NCI-H748 treated with DMSO at 0.1 percent for 48 hours (cell line): ENCODE measurements around the gene UGT1A1.

Source experiments
- DNase-seq: peaks from one replicate; lab custom pipeline; 2025; lab: John Stamatoyannopoulos, UW

UGT1A1 gene

DNA sequence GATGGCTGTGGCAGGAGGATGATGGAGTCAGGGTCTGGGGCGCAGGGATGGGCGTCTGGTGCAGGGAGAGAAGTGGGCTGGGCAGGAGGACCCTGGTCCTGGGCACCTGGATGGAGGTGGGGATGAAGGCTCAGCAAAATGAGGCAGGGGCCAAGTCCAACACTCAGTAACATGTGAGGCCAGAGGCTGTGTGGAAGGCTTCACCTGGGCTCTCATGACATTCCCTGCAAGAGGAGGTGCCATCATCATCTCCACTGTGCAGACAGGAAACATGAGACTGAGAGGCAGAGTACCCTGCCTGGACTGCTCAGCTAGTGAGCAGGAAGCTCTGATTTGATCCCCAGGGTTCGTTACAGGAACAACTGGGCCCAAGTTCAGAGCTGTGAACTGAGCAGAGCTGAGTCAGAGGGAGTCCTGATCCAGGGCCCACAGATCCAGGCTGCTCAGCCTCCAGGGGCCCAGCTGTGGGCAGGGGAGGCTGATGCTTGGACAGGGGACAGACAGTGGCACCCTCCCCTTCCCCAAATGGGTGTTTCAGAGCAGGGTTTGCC lies 57.4 kb downstream of the UGT1A1 start:
- DNase-seq: no peak

DNA sequence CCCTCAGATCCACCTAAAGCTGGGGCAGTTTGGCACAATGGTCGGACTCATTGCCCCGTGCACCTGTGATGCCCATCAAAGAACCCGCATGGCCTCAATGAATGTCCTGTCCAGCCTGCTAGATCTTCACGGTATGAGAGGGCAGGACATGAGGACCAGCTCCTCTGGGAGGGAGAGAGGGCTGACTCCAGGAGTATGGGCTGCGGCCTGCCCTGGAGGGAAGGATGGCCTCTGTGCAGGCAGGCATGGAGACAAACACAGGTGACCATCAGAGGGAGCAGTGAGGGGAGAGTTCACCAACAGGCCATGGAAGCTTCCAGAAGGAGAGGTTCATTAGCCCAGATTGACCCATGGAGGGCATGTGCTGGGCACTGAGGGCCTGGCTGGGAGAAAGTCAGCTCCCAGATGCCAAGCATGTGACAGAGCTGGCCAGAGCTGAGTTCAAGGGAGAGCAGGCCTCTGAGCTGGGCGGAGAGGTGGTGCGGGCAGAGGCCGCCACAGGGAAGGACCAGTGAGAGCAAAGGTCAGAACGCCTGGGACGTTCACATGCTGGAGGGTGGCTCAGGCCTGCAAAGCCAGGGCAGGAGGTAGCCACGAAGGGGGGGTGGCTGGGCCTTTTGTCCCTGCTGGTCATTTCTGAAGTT lies 58.0 kb downstream of the UGT1A1 start:
- DNase-seq: no peak

DNA sequence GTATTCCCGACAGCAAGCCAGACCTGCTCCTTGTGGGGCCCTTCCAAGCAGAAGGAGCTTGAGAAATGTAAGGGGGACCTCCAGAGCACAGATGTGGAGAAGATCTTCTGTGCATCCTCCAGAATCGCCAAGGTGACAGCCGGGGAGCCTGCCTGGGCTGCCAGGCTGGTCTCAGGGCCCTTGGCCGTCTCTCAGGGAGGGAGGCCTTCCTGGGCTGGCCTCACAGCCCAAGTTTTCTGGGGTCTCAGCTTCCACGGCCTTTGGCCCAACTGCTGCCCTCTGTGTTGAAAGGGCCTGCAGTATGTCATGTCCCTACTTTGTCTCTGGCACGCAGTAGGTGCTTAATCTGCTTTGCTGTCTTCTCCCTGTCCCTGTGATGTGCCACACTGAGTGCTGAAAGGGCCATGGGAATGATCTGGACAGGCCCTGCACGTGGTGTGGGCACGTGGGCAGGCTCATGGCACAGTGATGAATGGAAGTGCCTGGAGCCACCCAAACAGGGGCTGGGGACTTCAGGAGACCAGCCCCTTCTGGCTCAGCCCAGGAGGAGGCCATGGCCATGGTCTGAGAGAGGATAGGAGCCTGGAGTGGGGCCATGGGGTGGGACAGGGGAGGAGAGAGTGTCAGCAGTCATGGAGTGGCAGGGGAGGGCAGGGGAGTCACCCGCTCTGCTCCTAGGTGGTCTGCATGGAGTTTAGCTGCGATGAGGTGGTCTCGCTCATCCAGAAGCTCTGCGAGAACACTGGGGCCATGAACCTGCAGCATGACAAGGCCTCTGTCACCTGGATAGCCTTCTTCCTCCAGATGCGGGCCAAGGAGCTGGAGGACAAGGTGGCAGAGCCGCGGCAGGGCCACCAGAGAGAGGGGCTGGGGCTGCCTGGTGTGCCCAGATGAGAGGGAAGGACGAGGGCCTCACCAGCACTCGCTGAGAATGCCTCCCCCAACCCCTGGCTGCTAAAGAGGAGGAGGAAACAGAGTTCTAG lies 58.9 kb downstream of the UGT1A1 start:
- DNase-seq: no peak

DNA sequence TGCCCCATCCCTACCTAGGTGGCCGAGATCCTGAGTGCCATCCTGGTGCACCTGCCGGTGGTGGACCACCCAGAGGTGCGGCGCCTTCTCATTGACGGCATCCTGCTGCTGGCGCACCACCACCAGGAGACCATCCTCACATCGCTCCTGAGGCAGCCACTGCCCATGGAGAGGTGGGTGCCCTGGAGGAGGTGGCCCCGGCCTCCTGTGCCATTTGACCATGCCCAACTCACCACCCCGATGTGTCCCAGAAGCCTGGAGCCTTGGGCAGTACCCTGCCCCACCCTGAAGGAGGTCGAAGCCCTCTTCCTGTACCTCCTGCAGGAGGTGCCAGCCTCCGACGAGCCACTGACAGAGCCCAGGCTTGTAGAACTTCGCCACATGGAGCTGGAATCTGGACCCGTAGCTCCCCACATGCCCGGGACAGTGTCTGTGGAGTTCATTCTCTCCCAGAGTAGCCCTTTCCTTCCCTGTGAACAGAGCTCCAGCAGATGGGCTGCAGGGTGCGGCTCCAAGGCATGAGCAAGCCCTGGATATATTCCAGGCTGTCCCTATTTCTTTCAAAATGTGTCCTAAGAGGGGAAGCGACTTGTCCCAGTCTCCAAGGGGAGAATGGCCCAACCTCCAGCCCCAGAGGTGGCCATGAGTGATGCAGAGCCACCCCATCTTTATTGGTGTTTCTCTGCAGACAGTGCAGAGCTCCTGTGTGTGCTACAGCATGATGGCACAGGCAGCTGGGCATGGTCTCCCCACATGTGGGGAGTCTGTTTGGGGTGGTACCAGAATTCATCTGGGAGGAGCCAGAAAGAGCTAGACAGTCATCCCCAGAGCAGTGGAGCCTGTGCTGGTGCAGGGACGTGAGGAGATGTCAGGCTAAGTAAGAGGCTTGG lies 60.1 kb downstream of the UGT1A1 start:
- no peak for DNase-seq

DNA sequence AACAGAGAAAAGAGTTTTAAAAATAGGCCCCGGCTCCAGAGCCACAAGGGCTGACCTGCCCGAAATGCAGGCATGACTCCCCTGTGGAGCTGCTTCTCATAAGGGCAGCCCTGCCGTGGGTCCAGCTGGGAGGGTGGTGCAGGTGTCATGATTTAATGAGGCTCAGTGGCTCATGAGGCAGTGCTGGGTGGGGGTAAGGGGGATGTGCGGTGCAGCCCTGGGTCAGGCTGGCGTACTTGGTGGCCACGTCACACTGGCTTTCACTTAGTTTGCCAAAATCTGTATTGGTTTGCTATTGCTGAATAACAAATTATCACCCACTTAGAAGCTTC lies 60.7 kb downstream of the UGT1A1 start:
- DNase-seq: no peak

DNA sequence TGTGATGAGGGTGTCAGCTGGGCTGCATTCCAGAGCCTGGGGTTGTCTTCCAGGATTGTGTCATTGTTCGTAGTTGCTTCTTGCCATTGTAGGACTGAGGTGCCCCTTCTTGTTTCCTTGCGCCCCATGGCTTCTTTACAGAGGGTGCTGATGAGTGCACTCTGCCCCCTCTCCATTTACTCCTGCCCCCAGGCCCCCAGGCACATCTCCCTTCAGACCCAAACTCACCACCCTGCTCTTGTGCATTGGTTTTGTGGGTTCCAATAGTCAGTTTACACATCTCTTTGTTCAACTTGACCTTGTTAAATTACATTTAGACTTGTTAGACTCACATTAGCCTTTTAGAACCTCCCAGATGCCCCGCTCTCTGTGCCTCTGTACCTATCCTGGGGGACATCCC lies 61.1 kb downstream of the UGT1A1 start:
- no peak for DNase-seq

DNA sequence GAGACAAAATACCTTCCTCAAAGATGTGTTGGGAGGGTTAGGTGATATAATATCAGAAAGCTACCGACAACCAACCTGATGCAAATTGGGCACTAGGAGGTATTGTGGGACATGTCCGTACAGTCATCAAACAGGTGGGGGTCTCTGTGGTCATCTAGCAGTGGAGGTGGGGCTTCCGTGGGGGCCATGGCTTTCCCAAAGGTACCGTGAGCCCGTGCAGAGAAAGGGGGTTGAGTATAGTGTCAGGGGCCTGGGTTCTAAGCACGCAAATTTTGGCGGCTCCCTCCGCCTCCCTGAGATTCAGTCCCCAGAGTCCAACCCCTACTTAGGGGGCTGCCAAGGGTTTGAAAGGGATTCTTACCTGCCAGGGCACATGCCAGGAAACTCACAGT lies 61.6 kb downstream of the UGT1A1 start:
- DNase-seq: no peak

DNA sequence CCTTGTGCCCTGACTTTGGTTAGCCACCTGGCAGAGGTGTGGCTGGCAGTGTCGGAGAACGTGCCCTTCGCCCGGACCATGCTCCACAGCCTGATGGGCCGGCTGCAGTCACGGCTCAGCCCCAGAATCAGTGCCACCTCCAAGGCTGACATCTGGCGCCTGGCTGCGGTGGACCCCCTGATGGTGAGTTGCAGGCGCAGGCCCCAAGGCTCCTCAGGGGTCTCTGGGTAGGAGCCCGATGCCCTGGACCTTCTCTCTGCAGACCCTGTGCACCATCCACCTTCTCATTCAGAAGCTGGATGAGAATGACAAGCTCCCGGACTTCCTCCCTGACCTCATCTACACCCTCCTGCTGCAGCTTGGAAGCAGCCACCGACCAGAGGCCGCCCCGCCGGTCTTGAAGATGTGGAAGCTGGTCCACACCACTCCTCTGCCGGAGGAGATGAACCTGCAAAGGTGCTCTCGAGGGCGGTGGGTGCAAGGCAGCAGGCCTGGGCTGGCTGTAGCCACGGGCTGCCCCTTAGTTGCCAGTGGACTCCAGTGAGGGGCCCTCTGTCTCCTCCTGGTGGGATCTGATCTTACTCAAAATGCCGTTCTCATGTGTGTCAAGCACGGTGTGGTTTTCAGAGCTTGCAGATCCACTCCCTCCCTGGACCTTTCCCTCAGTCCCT lies 62.2 kb downstream of the UGT1A1 start:
- DNase-seq: no peak
